ENCODE data around the gene EPAS1.
A peak's percentile ranks its signal among the peaks of the same experiment; 100 is the strongest.

The EPAS1 gene

DNA sequence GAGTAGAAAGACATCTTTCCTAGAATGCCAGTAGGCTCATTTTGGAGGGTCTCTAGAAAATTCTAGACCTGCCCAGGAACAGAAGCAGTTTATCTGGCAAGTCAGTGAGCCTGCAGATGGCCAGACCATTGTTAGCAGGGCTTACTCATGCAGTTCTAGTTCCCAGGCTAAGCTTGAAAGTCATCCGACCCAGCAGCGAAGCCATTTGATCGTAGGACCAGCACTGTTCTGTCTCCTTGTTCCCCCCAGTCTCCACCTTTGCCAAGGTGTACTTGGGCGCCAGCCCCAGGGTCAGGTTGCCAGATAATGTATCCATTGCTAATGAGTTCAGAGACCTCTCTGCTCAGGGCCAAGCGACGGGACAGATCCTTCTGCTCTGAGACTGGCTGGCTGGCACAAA lies 70.1 kb downstream of the EPAS1 start:
- no peak for DNase-seq

DNA sequence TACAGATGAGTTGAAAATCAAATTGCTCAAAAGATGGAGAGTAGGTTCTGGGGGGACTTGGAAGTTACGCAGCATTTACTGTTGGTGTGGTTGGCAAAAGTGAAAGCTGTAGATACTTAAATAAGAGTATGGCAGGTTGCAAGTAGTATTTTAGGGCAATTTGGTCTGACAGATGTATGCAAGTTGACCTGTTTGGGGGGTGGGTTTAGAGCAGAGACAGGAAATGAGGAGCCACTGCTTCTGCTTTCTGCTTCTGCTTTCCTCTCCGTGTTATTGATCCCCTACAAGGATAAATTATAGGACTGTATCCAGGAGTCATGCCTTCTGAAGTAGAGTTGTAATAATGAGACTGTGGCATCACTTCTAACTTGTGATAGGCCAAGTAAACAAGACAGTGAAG lies 71.2 kb downstream of the EPAS1 start:
- DNase-seq: no peak

DNA sequence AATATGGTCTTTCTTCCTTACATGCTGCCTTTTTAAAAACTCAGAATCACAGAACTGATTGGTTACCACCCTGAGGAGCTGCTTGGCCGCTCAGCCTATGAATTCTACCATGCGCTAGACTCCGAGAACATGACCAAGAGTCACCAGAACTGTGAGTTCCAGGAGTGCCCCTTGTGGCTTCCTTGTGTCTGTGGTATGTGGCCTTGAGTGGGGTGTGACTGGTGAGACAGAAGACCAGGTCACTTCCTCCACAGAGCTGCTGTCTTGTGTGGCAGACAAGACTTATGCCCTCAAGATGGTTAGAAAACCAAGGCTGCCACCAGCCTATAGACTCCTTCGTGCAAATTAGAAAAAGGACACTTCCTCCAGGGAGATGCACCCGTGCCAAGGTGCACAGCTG lies 72.6 kb downstream of the EPAS1 start:
- DNase-seq: peak; percentile 13 to 49

DNA sequence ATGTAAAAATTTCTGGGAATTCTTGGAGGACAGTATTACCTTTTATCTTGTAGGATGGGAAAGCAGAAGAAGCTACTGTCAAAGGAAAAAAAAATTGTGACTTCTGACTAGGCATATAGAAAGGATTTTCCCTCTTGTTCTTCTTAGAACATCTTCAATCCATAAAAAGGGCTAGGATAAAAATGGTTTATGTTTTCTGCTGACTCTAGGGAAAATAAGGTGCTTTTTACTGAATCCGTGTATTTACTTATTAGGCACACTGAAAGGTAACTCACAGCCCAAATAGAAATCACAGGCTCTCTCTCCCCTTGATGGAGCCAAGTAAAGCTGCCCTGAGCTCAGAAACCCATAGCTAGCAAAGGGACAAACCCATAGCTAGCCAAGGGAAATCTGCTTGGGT lies 74.6 kb downstream of the EPAS1 start:
- no peak for DNase-seq

DNA sequence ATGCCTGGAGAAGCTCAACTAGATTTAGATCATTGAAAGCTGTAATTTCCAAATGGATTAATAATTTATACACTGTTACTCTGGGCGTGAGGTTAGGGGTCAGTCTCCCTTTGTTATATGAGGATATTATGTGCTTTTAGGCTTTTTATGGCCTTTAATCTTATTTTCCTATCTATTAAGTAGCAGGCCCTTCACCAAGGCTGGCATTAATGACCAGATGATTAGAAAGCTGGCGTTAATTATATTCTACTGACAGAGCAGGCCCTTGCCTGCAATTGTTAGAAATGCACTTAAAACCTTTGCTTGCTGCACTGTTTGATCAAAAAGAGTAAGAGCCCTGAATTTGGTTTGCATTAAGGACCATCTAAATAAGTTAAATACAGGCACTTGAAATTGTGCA lies 75.3 kb downstream of the EPAS1 start:
- DNase-seq: no peak

DNA sequence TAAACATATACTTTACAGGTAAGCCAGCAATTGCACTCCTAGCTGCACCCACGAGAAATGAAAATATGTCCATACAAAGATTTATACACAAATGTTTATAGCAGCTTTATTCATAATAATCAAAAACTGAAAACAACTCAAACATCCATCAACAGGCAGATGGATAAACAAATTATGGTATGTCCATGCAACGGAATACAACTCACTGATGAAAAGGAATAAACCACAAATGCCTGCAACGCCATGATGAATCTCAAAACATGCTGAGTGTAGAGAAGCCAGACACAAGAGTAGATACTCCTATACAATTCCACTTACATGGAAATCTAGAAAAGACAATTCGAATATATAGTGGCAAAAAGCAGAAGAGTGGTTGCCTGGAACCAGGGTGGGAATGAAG lies 76.0 kb downstream of the EPAS1 start:
- no peak for DNase-seq

DNA sequence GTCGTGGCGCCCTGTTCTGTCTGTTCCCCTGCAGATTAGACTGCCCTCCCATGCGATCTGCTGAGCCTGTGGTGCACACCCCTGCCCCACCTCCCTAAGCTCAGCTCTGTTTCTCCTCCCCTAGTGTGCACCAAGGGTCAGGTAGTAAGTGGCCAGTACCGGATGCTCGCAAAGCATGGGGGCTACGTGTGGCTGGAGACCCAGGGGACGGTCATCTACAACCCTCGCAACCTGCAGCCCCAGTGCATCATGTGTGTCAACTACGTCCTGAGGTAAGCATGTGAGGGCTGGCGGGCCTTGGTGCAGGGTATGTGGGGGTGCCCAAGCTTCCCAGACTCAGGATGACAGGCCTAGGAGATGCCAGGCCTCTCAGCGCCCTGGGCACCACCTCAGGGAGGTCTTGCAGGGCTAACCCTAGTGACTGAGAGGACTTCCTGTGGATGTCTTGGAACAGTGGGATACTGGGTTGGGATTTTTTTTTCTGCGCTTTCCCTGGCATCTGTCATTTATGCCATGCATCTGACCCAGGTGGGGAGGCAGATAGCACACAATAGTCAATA lies 78.4 kb downstream of the EPAS1 start:
- DNase-seq: no peak

DNA sequence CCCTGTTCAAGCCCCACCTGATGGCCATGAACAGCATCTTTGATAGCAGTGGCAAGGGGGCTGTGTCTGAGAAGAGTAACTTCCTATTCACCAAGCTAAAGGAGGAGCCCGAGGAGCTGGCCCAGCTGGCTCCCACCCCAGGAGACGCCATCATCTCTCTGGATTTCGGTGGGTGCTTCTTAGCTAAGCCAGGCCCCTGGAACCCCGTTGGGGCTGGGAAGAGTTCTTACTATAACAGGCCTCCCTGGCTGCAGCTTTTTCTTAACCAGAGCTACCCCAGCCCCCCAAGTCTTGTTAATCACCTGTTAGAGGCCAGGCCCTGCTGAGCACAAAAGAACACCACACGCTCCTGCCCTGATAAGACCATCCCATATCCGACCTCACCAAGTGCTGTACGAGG lies 79.4 kb downstream of the EPAS1 start:
- DNase-seq: no peak

DNA sequence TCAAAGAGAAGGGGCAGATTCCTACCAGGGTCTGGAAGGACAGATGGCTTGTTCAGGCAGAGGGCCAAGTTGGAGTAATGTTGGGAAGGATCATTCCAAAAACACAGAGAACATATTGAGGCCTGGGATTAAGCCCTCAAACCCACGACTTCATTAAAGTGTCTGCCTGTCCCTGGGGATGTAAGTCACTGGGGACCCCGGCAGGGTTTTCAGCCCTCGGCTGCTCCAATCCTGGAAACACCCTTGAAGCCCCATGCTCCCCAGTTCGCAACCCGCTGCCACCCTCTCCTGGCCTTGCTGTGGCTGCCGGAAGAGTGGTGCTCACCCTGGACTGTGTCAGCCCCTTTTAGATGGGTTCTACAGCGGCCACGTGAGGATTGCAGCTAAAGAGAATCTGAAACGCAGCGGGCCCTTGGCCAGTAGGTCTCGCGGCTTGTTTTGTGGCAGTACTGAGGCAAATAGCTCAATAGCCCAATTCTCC lies 79.9 kb downstream of the EPAS1 start:
- no peak for DNase-seq

DNA sequence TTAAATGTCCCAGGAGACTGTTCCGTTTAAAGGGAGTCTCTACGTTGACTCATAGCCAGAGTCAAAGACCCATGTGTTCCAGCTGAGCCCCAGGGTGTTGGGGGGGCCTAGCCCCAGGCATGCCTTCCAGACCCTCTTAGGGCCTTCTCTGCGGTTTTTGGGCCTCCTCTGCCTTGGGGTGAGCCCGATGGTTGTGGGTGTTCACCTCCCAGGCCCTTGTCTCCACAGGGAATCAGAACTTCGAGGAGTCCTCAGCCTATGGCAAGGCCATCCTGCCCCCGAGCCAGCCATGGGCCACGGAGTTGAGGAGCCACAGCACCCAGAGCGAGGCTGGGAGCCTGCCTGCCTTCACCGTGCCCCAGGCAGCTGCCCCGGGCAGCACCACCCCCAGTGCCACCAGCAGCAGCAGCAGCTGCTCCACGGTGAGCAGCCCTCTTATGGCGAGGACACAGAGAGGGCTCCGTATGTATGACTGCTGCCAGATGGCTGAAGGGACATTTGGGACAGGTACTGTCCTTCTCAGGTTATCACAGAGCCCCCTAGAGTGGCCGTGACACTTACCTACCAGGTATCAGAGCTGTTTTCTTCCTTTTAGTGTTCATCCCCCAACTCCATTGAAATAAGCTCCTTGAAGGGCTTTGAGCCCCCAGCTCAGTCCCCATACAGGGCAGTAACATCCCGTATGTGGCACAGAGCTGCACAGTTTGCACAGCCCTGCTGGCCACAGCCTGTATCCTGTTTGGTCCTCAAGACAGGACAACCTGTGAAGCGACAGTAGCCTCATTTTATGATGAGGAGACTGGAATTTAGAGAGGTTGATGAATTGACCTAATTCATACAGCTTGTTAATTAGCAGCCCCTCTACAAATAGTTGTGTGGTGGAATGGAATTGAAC lies 80.7 kb downstream of the EPAS1 start:
- DNase-seq: no peak

DNA sequence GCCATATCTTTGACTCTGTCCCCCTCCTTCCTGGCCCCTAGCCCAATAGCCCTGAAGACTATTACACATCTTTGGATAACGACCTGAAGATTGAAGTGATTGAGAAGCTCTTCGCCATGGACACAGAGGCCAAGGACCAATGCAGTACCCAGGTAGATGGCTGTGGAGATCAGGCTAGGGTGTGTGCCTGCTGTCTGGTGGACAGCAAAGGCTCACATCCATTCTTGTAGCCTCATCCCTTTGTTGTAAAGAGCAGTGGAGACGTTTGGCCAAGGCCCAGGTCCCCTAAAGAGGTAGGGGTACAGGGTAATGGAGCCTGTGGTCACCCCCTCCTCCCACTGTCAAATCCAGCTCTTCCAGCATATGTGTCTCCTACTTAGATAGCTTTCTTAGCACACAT lies 81.4 kb downstream of the EPAS1 start:
- no peak for DNase-seq

DNA sequence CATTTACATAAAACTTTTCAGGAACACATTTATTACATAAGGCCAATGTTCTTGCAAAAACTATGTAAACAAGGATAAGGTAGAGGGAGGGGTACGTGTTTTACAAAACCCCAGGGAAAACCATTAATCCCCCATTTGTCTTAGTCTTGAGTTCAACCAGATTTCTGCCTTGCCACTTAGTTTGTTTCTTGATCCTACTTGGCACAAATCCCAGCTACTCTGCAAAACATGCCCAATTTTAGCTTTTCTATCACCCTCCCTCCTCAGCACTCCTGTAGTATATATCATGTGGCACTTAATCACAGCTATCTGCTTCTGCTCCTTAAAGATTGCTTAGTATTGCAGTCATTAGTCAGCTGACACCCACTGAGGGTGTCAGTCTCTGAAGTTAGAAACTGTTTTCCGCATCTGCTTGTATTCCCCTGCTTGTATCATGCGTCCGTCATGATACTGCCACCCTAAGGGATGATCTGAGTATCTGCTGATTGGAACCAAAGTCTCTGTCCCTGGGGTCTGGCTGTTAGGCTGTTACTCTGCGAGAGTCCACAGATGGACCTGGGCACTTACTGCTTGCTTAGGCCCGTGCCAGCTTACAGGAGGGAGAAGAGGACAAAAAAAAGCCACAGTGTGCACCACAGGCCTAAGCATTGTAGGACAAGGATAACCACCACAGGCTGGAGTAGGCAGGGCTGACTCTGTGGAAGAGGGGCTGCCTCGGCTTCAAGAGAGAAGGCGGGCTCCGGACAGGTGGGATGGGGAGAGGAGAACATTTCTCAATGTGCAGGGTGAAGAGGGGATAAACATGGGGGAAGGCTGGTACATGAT lies 82.2 kb downstream of the EPAS1 start:
- no peak for DNase-seq

DNA sequence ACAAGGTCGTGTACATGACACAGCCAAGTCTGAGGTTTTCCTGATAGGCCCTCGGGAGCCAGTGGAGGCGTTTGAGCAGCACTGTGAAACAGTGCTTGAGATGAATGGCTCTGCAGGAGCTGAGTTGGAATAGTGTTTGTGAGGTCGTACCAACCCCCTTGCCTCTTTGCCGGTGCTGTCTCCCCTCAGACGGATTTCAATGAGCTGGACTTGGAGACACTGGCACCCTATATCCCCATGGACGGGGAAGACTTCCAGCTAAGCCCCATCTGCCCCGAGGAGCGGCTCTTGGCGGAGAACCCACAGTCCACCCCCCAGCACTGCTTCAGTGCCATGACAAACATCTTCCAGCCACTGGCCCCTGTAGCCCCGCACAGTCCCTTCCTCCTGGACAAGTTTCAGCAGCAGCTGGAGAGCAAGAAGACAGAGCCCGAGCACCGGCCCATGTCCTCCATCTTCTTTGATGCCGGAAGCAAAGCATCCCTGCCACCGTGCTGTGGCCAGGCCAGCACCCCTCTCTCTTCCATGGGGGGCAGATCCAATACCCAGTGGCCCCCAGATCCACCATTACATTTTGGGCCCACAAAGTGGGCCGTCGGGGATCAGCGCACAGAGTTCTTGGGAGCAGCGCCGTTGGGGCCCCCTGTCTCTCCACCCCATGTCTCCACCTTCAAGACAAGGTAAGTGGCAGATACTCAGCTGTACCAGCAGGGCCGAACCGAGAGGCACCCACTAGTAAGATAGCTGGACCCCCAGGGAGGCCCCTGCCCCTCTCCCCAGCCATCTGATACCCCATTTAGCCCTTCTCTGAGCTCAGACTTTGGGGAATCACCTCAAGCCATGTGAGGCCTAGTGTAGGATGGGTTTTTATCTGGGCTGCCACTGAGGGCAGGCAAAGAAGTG lies 83.1 kb downstream of the EPAS1 start:
- no peak for DNase-seq

DNA sequence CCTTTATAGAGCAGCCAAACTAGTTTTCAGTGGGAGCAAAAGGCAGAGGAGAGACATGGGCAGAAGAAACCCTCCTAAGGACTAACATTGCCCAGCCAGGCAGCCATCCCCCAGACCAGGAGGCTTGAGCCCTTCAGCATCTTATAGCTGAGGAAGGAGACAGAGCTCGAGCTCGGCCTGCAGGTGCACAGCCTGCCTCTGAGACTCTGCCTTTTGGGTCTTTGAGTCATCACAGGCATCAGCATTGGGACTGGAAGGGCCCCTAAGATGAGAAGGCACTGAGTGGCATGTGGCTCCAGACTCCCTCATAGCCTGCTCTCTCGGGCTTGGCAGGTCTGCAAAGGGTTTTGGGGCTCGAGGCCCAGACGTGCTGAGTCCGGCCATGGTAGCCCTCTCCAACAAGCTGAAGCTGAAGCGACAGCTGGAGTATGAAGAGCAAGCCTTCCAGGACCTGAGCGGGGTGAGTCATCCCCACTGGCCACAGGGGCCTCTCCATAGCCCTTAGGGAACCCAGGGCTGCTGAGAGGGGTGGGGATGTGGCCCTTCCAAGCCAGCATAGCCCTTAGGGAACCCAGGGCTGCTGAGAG lies 84.1 kb downstream of the EPAS1 start:
- no peak for DNase-seq

DNA sequence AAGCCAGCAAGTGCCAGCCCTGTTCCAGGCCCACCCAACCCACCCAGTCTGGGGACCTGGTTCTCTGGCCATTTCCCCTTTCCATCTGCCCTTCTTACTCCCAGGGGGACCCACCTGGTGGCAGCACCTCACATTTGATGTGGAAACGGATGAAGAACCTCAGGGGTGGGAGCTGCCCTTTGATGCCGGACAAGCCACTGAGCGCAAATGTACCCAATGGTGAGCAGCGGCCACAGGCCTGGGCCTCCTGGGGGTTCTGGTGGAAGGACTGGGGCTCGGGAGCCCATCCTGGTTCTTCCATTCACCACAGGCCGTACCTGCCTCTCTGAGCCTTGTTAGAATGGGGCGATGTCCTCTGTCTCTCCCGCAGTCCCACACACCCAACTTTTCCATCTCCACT lies 84.7 kb downstream of the EPAS1 start:
- DNase-seq: no peak

DNA sequence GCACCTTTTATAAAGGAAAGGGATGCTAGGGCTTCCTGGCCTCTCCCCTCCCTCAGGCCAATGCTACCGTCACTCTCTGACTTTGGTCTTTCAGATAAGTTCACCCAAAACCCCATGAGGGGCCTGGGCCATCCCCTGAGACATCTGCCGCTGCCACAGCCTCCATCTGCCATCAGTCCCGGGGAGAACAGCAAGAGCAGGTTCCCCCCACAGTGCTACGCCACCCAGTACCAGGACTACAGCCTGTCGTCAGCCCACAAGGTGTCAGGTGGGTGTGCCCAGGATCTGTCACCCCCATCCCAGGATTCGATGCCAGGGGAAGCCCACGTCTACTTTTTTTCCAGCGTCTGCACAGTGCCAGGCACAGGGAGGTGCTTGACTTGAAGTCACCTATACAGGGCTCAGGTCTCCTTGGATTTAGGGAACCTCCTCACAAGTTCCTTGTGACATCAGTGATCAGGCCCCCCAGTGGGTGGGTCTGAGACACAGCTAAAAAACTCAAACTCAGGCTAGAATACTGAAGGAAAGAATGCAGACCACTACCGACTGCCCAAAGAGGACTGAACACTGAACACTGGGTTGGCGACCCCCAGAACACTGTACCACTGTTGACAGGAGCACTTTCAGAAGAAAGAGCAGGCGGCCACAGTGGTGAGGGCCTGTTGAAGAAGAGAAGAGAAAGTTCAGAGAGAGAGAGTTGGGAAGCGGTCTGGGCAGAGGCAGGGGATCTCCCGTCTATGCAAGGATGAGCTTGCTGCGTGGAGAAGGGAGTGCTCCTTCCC lies 85.3 kb downstream of the EPAS1 start:
- DNase-seq: no peak

DNA sequence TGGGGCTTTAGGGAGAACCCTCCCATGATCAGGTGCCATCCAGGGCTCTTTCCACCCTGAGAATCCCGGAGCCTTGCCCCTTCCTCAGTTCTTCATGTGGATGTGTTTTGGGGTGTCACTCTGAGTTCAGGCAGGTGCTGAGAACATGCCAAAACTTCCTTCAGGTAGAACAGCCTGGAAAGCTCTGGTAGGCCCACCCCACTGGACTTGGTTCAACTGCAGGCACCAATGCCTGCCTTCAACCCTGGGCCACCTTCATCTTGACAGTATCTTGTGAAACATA lies 85.8 kb downstream of the EPAS1 start:
- no peak for DNase-seq

DNA sequence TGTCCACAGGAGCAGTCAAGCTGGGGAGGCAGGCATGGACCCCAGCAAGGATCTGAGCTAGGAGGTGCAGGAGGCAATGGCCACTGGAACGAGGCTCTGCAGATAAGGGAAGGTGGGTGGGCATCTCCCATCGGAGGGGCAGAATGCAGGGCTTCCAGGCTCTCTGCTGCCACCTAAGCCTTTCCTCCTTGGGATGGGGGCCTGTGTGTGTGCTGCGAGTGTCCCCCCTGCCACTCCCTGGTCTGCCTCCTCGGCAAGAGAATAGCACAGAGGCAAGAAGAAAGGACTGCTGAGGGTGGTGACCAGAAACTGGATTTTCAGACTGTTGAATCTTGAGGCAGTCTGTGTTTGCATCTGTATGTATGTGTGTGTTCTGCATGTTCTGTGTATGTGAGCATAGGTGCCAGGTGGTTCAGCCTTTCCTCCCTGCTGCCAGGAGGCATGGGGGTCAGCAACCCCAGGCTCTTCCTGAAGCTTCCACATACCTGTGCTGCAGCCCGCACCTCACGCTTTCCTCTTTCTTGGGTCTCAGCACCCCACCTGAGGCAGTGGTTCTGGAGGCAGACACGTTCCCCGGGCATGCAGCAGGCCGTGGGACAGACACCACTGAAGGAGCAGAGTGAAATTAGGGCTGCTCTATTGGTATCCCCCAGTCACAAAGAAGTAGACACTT lies 86.7 kb downstream of the EPAS1 start:
- no peak for DNase-seq

DNA sequence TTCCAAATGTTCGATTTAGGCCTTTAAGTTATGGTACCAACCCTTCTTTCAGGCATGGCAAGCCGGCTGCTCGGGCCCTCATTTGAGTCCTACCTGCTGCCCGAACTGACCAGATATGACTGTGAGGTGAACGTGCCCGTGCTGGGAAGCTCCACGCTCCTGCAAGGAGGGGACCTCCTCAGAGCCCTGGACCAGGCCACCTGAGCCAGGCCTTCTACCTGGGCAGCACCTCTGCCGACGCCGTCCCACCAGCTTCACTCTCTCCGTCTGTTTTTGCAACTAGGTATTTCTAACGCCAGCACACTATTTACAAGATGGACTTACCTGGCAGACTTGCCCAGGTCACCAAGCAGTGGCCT lies 87.2 kb downstream of the EPAS1 start:
- no peak for DNase-seq

DNA sequence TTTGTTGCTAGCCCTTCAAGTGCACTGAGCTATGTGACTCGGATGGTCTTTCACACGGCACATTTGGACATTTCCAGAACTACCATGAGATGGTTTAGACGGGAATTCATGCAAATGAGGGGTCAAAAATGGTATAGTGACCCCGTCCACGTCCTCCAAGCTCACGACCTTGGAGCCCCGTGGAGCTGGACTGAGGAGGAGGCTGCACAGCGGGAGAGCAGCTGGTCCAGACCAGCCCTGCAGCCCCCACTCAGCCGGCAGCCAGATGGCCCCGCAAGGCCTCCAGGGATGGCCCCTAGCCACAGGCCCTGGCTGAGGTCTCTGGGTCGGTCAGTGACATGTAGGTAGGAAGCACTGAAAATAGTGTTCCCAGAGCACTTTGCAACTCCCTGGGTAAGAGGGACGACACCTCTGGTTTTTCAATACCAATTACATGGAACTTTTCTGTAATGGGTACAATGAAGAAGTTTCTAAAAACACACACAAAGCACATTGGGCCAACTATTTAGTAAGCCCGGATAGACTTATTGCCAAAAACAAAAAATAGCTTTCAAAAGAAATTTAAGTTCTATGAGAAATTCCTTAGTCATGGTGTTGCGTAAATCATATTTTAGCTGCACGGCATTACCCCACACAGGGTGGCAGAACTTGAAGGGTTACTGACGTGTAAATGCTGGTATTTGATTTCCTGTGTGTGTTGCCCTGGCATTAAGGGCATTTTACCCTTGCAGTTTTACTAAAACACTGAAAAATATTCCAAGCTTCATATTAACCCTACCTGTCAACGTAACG lies 88.8 kb downstream of the EPAS1 start:
- DNase-seq: peak in 1 of 2 donors; percentile 44

All from CD4-positive, alpha-beta T cell treated with Interleukin-4 for 1 hour (primary cell).